Heart right ventricle (tissue), 16 donors: ENCODE measurements around the gene SPSB2. TPM values are rescaled to one million over a fixed set of nuclear protein-coding genes. Genes with fewer than 3 reads are reported as not detected.
A peak's percentile ranks its signal among the peaks of the same experiment; 100 is the strongest.

Experiments
- ATAC-seq, 8 donors: fragments of 200-7000 bp; cut with Tn5 transposase; one replicate each; pipeline ENCODE4 v1.9.1; 2020; ENCODE audit warnings: mild to moderate bottlenecking in 8 of 8, moderate library complexity in 8 of 8, moderate number of reproducible peaks in 1 of 8
- DNase-seq, 2 donors: peaks; one replicate each; pipeline ENCODE4 v3.0.0-alpha.2; 2020
- H3K27ac ChIP-seq, 10 donors: fragments of 200-600 bp; sonication (generic) in 2 of 10; one replicate each; pipeline versions ENCODE4 v1.5.0 to v1.8.0; 2020 to 2022; ENCODE audit warnings: mild to moderate bottlenecking in 3 of 10
- H3K27me3 ChIP-seq, 7 donors: fragments of 200-600 bp; one replicate each; pipeline ENCODE4 v1.8.0; 2021 to 2022; ENCODE audit warnings: mild to moderate bottlenecking in 2 of 7
- H3K36me3 ChIP-seq, 9 donors: fragments of 200-600 bp; sonication (generic) in 1 of 9; one replicate each; pipeline versions ENCODE4 v1.5.0 to v1.8.0; 2020 to 2022; ENCODE audit warnings: mild to moderate bottlenecking in 2 of 9
- H3K4me1 ChIP-seq, 9 donors: fragments of 200-600 bp; sonication (generic) in 1 of 9; one replicate each; pipeline versions ENCODE4 v1.5.0 to v1.8.0; 2020 to 2022; ENCODE audit warnings: mild to moderate bottlenecking in 4 of 9
- H3K4me3 ChIP-seq, 10 donors: fragments of 200-600 bp; sonication (generic) in 2 of 10; one replicate each; pipeline versions ENCODE4 v1.5.0 to v1.8.0; 2020 to 2022; ENCODE audit warnings: mild to moderate bottlenecking in 7 of 10, moderate library complexity in 2 of 10
- H3K9me3 ChIP-seq, 11 donors: fragments of 200-600 bp in 10 of 11; sonication (generic) in 2 of 11; one replicate each; pipeline versions ENCODE4 v1.5.0 to v1.8.0; 2013 to 2022; ENCODE audit warnings: mild to moderate bottlenecking in 2 of 11, control low read depth in 1 of 11, moderate library complexity in 1 of 11
- WGBS, 2 donors: extraction: QIAGEN DNeasy Blood & Tissue Kit; methylation state at CpG; one replicate each; pipeline ENCODE4 v1.1.7; 2013; ENCODE audit warnings: inconsistent platforms in 1 of 2; 5-methylcytosine and 5-hydroxymethylcytosine counted together
- intact Hi-C, 10 donors: fragments of 100-400 bp; cut with DNase I; formaldehyde crosslinking; loops; one replicate each; pipeline versions ENCODE4 v1.11.1 to v1.14.2; 2022
- polyA plus RNA-seq, 2 donors: library from polyadenylated mRNA; stranded (reverse); fragments of 200-250 nt; gene quantifications; one replicate each; pipeline ENCODE4 v1.2.3, GENCODE V29; 2013
- total RNA-seq, 10 donors: library from RNA; stranded (reverse); fragmentation: NEBNext Ultra II Directional in 3 of 10; extraction: Animal tissue kit (Norgen Biotek cat#: 25700) in 3 of 10; gene quantifications; one replicate each; pipeline versions ENCODE4 v1.2.1 to v1.2.4, GENCODE V29; 2021 to 2023
- TF ChIP-seq, protein P1 (sequence below), 9 donors: fragments of 200-600 bp; sonication (generic) in 2 of 9; IDR thresholded peaks; one replicate each; pipeline versions ENCODE4 v1.5.0 to v1.8.0; 2021 to 2022; ENCODE audit warnings: antibody characterized with exemption in 9 of 9, mild to moderate bottlenecking in 5 of 9, moderate library complexity in 1 of 9
- donor health status: Arrhythmogenic right ventricular cardiomyopathy.
- donor health status: ischemic (EF 13 %, LVEDD 7.1; RV severe dilation, severe dysfunction).
- donor health status: healthy with polysubstance abuse.
- donor health status: DM: no; HTN: yes; CAD: no.
- donor health status: DM: no; HTN: no; CAD: no.
- donor health status: ischemic (EF 25% LVEDD 6.9; RV normal size, moderate dysfunction).
- donor health status: ischemic (EF 25% LVEDD 5.7; RV mildly dilated, moderate dysfunction).
- donor health status: healthy.
- donor health status: DM: yes; HTN: yes; CAD: no.
- donor health status: Ischemic cardiomyopathy.
- donor health status: ischemic (EF 35%, LVEDD 5.7; RV mildly dilated, moderate dysfunction).
- donor health status: nonischemic (EF 11% LVEDD 7.7; RV severe dilation, severe dysfunction).
- donor health status: DM: yes; HTN: yes; CAD: no.
- donor health status: PGD.
- donor health status: ischemic (EF 29% LVEDD 5.4; RV normal size, mild dysfunction).
- donor health status: nonischemic (EF 23%, LVEDD 6.1; RV moderate dilation, normal function).

SPSB2 gene
- total and polyA plus RNA-seq, 12 donors = 2.0 to 5.6 (median 3.4) TPM

- no peak overlapping the region for H3K4me3 ChIP-seq
- H3K36me3 ChIP-seq = peaks cover 0 to 42% (median 0%) of the 10 kb centered on the region in 9 donors
- WGBS, 2 donors = 83 to 84% methylated on average over 11 of the region's 11 CpGs
- no peak for DNase-seq
- intact Hi-C loops = no loop called here
- peaks cover 8 to 62% (median 26%) of the 10 kb centered on the region in 9 donors for H3K4me1 ChIP-seq
- peak overlapping the region in 2 of 10 donors; percentile 87 to 90 for H3K27ac ChIP-seq
- ATAC-seq = no peak
- H3K9me3 ChIP-seq = no peaks in the 10 kb centered on the region
- TF ChIP-seq, protein P1, sequence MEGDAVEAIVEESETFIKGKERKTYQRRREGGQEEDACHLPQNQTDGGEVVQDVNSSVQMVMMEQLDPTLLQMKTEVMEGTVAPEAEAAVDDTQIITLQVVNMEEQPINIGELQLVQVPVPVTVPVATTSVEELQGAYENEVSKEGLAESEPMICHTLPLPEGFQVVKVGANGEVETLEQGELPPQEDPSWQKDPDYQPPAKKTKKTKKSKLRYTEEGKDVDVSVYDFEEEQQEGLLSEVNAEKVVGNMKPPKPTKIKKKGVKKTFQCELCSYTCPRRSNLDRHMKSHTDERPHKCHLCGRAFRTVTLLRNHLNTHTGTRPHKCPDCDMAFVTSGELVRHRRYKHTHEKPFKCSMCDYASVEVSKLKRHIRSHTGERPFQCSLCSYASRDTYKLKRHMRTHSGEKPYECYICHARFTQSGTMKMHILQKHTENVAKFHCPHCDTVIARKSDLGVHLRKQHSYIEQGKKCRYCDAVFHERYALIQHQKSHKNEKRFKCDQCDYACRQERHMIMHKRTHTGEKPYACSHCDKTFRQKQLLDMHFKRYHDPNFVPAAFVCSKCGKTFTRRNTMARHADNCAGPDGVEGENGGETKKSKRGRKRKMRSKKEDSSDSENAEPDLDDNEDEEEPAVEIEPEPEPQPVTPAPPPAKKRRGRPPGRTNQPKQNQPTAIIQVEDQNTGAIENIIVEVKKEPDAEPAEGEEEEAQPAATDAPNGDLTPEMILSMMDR (IDR thresholded peaks at IDR 0.05) = no peak
- H3K27me3 ChIP-seq = peaks cover 0 to 40% (median 0%) of the 10 kb centered on the region in 7 donors
These were observed 42.7 kb downstream of the SPSB2 start for GRCh38 chr12:6830286-6830890.

- Histone ChIP-seq H3K9me3 (no peaks in the 10 kb centered on the region), H3K4me1 (peaks cover 8 to 59% (median 26%) of the 10 kb centered on the region in 9 donors), H3K36me3 (peaks cover 0 to 37% (median 0%) of the 10 kb centered on the region in 9 donors), H3K27me3 (peaks cover 0 to 40% (median 0%) of the 10 kb centered on the region in 7 donors), H3K27ac (peak overlapping the region; percentile 59 to 91 (median 84)), H3K4me3 (peak overlapping the region; percentile 58 to 95 (median 76))
- TF ChIP-seq, protein P1 (IDR thresholded peaks at IDR 0.05) = peak in 1 of 9 donors; percentile 12
- no peak for DNase-seq
- 55 to 57% methylated on average over 19 of the region's 19 CpGs for WGBS, 2 donors
- intact Hi-C loops = loop anchor here (5.0 to 10.0 kb wide), 7 partner anchors 52 to 215 kb away; partner anchors contain the start of genes MLF2 (in 7 of the 10) and PTMS (in 1 of the 10)
- peak in 2 of 8 donors; percentile 2 to 7 for ATAC-seq
These were observed 43.4 kb downstream of the SPSB2 start for GRCh38 chr12:6829536-6830220.

DNA sequence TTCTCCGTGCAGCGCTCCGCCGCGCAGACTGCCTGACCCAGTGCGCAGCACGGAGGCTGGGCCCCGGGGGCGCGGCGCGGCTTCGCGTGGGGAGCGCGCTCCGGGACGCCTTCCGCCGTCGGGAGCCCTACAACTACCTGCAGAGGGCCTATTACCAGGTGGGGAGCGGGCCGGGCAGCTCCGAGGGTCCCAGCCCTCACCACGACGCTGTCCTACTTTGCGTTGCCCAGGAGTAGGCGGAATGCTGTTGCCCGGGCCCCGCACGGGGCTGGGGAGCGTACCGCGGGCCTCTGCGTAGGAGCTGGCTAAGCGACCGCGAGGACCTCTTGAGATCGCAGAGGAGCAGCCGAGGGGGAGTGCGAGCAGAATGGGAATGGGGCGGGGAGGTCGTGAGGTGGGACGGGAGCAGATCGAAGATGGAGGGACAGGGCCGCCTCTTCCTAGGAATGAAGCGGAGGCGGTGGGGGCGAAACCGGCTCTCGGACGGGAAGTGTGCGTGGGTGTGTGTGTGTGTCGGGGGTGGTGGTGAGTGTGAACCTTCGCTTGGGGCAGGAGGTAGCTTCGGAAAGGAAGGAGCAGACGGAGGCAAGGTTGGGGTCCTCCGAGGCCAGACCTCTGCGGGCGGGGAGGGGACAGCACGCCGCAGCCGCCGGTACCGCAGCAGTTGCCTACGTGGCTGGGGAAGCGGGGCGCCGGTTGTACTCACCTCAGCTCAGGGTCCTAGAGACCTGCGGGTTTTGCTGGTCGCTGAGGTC is 44.1 kb downstream of the SPSB2 start:
- intact Hi-C loops = loop anchor here (5.0 to 10.0 kb wide), 7 partner anchors 52 to 214 kb away; partner anchors contain the start of genes MLF2 (in 7 of the 10) and PTMS (in 1 of the 10)
- peak; percentile 11 to 34 (median 24) for ATAC-seq
- H3K9me3 ChIP-seq = no peaks in the 10 kb centered on the region
- TF ChIP-seq, protein P1 (IDR thresholded peaks at IDR 0.05) = no peak
- 1% methylated on average over 71 of the region's 71 CpGs for WGBS, 2 donors
- peaks cover 0 to 40% (median 0%) of the 10 kb centered on the region in 7 donors for H3K27me3 ChIP-seq
- H3K36me3 ChIP-seq = peaks cover 0 to 30% (median 0%) of the 10 kb centered on the region in 9 donors
- peak in 1 of 2 donors; percentile 45 for DNase-seq
- H3K27ac ChIP-seq = peak overlapping the region; percentile 59 to 91 (median 84)
- peak overlapping the region; percentile 58 to 95 (median 76) for H3K4me3 ChIP-seq
- peaks cover 8 to 52% (median 26%) of the 10 kb centered on the region in 9 donors for H3K4me1 ChIP-seq
